Neutrophil (primary cell): ENCODE data around the gene MATCAP1.

Source experiments
- H3K27ac ChIP-seq: fragments of 200-600 bp; sonication (generic); 2 replicates; pipeline ENCODE4 v1.5.1; 2016; ENCODE audit warnings: mild to moderate bottlenecking, moderate library complexity
- H3K27me3 ChIP-seq: fragments of 200-600 bp; sonication (generic); 2 replicates; pipeline ENCODE4 v1.6.0; 2016; ENCODE audit warnings: mild to moderate bottlenecking
- H3K36me3 ChIP-seq: fragments of 200-600 bp; sonication (generic); 2 replicates; pipeline ENCODE4 v1.5.1; 2017
- H3K4me1 ChIP-seq, 2 experiments: fragments of 200-600 bp in 1 of 2; sonication (generic) in 1 of 2; 1 replicate in 1 of 2; 2 replicates in 1 of 2; pipeline versions ENCODE4 v1.5.1 to v1.6.1; 2013 to 2016; ENCODE audit warnings: low read depth in 1 of 2, low read length in 1 of 2, mild to moderate bottlenecking in 1 of 2, moderate library complexity in 1 of 2; ENCODE audit not compliant: control insufficient read depth in 1 of 2, insufficient read depth in 1 of 2
- H3K4me3 ChIP-seq, 2 experiments: fragments of 200-600 bp in 1 of 2; sonication (generic) in 1 of 2; 1 replicate in 1 of 2; 2 replicates in 1 of 2; pipeline ENCODE4 v1.5.1; 2013 to 2016; ENCODE audit warnings: low read depth in 1 of 2, low read length in 1 of 2, mild to moderate bottlenecking in 1 of 2, moderate library complexity in 1 of 2
- H3K9me3 ChIP-seq: fragments of 200-600 bp; sonication (generic); 2 replicates; pipeline ENCODE4 v1.5.1; 2016
- TF ChIP-seq, protein P1 (sequence below): fragments of 200-600 bp; sonication (generic); IDR thresholded peaks from 2 replicates; pipeline ENCODE4 v1.5.1; 2016; ENCODE audit warnings: antibody characterized with exemption

The MATCAP1 gene

DNA sequence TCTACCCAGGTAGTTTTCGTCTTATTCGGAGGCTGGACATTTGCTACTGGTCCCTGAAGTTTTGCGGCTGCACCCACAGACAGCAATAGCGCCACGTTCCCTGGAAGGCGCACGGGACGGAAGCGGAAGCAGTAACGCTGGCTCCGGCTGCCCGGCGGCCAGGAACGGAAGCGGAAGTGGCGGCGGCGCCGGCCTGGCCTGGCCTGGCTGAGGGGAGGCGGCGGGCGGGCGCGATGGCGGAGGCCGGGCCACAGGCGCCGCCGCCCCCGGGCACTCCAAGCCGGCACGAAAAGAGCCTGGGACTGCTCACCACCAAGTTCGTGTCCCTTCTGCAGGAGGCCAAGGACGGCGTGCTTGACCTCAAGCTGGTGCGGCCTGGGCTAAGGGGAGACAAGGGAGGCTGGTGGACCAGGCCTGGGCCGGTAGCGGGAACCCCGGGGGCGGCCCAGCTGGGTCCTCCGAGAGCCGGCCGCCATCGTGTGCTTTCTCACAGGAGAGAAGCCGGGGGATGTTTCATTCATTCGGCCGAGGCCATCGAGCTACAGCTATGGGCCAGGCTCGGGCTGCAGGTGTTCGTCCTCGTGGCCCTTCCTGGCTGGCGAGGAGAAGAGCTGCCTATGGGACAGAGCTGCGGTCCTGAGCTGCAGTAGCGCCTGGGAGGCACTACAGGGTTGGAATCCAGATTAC, 8.4 kb upstream of the MATCAP1 start, which contains the start of gene E2F4:
E2F4 (plus strand) TSS at position 161 of the 687 bp plus-strand sequence; CDS start at position 234, 73 bp downstream.
- H3K36me3 ChIP-seq, result peaks cover 38% of the 10 kb centered on the region

DNA sequence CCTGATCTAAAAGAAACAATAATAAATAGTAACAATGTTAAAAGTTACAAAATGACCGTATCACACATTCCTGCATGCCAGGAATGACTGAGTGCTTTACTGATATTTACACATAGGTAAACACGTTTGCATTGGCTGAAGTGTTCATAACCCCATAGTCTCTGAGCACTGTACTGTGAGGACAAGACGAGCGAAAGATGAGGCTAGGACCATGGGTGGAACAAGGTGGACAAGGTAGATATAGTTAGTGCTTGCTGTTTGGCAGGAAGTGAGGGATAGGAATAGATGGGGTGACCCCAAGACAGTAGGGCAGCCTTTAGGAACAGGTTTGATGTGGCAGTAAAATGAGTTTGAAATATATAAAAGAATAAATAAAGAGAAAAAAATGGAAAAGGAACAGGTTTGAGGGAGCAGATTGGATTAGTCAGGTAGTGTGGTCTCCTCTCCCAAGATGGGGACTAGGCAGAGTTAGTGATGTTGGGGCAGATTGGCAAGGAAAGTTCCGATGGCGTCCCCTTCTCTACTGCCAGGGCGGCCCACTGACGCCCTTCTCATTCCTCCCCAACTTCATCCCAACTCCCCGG, 7.7 kb upstream of the MATCAP1 start:
- H3K27ac ChIP-seq, result peak overlapping the region; percentile 81
- H3K4me1 ChIP-seq, result peaks cover 21 to 26% of the 10 kb centered on the region in 2 experiments

More for the DNA sequence above, 8.4 kb upstream of the MATCAP1 start, which contains the start of gene E2F4:
- H3K9me3 ChIP-seq, result no peaks in the 10 kb centered on the region
- peaks cover under 1% of the 10 kb centered on the region for H3K27me3 ChIP-seq
- TF ChIP-seq, protein P1, sequence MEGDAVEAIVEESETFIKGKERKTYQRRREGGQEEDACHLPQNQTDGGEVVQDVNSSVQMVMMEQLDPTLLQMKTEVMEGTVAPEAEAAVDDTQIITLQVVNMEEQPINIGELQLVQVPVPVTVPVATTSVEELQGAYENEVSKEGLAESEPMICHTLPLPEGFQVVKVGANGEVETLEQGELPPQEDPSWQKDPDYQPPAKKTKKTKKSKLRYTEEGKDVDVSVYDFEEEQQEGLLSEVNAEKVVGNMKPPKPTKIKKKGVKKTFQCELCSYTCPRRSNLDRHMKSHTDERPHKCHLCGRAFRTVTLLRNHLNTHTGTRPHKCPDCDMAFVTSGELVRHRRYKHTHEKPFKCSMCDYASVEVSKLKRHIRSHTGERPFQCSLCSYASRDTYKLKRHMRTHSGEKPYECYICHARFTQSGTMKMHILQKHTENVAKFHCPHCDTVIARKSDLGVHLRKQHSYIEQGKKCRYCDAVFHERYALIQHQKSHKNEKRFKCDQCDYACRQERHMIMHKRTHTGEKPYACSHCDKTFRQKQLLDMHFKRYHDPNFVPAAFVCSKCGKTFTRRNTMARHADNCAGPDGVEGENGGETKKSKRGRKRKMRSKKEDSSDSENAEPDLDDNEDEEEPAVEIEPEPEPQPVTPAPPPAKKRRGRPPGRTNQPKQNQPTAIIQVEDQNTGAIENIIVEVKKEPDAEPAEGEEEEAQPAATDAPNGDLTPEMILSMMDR, result peak; percentile 53
- H3K4me1 ChIP-seq, result peaks cover 21 to 26% of the 10 kb centered on the region in 2 experiments
- H3K27ac ChIP-seq, result peak within 1 kb of the TSS; percentile 81
- peak within 1 kb of the TSS; percentile 79 to 97 for H3K4me3 ChIP-seq

DNA sequence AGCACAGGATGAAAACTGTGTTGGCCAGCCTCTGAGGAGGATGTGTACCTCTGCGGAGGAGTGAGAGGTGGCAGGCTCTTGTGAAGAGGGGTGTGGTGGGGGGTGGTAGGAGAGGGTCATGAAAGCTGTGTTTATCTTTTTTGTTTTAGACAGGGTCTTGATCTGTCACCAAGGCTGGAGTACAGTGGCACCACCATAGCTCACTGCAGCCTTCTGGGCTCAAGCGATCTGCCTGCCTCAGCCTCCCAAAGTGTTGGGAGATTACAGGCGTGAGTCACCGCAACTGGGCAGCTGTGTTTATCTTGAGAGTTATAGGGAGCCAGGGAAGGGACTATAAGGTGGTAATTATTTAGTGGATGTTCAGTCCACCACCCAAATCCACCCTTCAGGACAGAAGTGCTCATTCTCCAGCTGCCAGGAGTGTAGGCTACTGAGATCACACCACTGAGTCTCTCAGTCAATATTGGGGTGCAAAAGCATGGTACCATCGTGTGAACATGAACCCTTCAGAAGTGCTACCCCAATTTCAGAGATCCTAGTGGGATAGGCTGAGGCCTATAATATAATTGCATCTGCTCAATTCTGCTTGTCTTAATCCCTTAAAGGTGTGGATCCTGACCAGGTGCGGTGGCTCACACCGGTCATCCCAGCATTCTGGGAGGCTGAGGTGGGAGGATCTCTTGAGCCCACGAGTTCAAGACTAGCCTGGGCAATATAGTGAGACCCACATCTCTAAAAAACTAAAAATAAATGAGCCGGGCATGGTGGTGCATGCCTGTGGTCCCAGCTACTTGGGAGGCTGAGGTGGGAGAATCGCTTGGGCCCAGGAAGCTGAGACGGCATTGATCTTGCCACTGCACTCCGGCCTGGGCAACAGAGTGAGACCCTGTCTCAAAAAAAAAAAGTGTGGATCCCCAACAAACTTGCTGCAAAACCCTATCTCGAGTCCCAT, 7.0 kb upstream of the MATCAP1 start:
- H3K27ac ChIP-seq, result no peak overlapping the region
- TF ChIP-seq, protein P1, result no peak
- no peaks in the 10 kb centered on the region for H3K9me3 ChIP-seq
- H3K27me3 ChIP-seq, result peaks cover 14% of the 10 kb centered on the region
- H3K4me1 ChIP-seq, result peaks cover 24 to 28% of the 10 kb centered on the region in 2 experiments
- H3K36me3 ChIP-seq, result peaks cover 24% of the 10 kb centered on the region
- no peak overlapping the region for H3K4me3 ChIP-seq

More for the DNA sequence above, 7.7 kb upstream of the MATCAP1 start:
- Histone ChIP-seq H3K9me3 (no peaks in the 10 kb centered on the region), H3K27me3 (peaks cover 7% of the 10 kb centered on the region), H3K4me3 (peak overlapping the region; percentile 79 to 97), H3K36me3 (peaks cover 32% of the 10 kb centered on the region)
- TF ChIP-seq, protein P1, result no peak

DNA sequence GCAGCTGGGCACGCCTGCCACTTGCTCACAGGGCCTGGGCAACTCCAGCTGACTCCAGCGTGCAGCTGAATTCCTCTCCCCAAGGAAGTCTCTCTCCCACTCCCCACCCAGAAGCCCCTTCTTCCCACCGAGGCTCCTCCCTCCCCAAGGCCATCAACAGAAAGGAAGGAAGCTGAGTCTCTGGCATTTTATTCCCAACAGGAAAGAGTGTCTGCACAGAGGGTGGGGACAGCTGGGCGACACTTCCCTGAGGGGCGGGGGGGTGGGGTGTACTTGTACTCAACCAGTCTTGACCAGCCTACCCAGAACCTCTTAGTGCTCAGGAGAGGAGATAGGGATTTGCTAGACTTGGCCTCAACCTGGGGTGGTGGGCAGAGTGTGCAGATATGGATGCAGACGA, 6.3 kb upstream of the MATCAP1 start, which contains the start of gene EXOC3L1:
EXOC3L1 (minus strand) TSS at position 96 of the 400 bp plus-strand sequence. CDS start 460 bp downstream, outside the sequence.
- Histone ChIP-seq H3K36me3 (peaks cover 17% of the 10 kb centered on the region), H3K9me3 (no peaks in the 10 kb centered on the region), H3K27ac (no peak within 1 kb of the TSS), H3K27me3 (peaks cover 21% of the 10 kb centered on the region), H3K4me3 (no peak within 1 kb of the TSS), H3K4me1 (peaks cover 31 to 35% of the 10 kb centered on the region in 2 experiments)
- TF ChIP-seq, protein P1, result no peak

DNA sequence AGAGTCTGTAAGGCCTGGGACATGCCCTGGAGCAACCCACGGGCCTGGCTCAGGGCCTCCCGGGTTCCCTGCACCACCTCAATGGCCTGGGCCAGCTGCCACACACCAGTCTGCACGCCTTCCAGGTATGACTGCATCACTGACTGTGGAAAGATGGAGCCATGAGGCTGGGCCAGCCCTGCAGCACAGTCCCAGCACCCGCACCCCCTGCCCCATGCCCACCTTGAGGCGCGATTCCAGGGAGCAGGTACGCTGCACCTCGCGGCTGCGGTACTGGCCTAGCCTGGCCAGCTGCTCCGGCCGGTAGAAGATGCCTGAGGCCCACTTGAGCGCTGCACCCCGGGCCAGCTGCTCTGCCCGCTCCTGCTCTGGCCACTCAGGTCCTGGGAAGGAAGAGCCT, 5.0 kb upstream of the MATCAP1 start:
- H3K4me3 ChIP-seq, result no peak overlapping the region
- H3K4me1 ChIP-seq, result peaks cover 40 to 42% of the 10 kb centered on the region in 2 experiments
- H3K27me3 ChIP-seq, result peaks cover 30% of the 10 kb centered on the region
- TF ChIP-seq, protein P1, result no peak
- no peaks in the 10 kb centered on the region for H3K9me3 ChIP-seq
- H3K27ac ChIP-seq, result no peak overlapping the region
- H3K36me3 ChIP-seq, result peaks cover 5% of the 10 kb centered on the region
